GM12872 (cell line): ENCODE measurements around the gene KRT6C.

Experiments used
- TF ChIP-seq, protein P1 (sequence below): IDR thresholded peaks from 3 replicates; pipeline ENCODE4 v1.5.1; 2011; ENCODE audit warnings: low read depth, mild to moderate bottlenecking, low read length, moderate library complexity; ENCODE audit not compliant: insufficient read depth

The KRT6C gene

DNA sequence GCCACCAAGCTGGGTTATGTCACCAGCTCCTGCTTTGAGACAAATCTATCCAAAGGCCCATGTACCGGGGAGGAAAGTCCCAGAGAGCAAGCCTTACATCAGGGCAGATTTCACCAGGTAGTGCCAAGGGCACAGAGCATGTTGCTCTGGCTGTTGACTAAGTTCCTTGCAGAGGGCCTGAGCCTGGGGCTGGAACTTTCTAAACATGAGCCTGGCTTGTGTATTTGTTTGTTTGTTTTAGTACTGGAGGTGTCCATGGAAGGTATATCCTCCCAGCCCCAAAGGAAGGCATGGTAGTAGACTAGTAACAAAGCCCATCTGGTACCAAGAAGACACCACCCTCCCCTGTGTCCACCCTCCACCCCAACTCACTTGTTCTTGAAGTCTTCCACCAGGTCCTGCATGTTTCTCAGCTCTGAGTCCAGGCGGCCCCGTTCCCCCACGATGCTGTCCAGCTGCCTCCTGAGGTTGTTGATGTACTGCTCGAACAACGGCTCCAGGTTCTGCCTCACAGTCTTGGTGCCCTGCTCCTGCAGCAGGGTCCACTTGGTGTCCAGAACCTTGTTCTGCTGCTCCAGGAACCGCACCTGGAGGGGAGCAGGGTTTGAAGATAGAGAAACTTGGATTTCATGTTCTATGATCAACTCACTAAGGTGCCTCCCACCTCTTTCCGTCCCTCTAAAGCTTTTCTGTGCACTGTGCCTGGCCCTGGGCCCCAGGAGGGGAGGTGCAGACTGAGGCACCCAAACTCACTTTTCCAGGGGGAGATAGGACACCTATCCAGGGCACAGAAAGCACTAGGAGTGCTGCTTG lies 45.2 kb upstream of the KRT6C start:
- TF ChIP-seq, protein P1, sequence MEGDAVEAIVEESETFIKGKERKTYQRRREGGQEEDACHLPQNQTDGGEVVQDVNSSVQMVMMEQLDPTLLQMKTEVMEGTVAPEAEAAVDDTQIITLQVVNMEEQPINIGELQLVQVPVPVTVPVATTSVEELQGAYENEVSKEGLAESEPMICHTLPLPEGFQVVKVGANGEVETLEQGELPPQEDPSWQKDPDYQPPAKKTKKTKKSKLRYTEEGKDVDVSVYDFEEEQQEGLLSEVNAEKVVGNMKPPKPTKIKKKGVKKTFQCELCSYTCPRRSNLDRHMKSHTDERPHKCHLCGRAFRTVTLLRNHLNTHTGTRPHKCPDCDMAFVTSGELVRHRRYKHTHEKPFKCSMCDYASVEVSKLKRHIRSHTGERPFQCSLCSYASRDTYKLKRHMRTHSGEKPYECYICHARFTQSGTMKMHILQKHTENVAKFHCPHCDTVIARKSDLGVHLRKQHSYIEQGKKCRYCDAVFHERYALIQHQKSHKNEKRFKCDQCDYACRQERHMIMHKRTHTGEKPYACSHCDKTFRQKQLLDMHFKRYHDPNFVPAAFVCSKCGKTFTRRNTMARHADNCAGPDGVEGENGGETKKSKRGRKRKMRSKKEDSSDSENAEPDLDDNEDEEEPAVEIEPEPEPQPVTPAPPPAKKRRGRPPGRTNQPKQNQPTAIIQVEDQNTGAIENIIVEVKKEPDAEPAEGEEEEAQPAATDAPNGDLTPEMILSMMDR: no peak

DNA sequence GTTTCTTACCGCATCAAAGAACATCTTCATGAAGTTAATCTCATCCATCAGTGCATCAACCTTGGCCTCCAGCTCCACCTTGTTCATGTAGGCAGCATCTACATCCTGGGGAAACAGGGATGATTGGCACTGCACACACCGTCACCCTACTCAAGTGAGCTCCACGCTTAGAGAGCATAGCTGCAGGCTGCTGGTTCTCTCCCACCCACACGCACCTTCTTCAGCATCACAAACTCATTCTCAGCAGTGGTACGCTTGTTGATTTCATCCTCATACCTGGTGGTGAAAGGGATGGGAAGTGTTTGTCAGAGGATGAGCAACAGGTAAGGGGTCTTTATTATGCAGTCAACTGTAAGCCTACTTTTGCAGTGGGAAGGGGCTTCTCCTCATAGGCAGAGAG lies 44.3 kb upstream of the KRT6C start:
- TF ChIP-seq, protein P1: no peak

DNA sequence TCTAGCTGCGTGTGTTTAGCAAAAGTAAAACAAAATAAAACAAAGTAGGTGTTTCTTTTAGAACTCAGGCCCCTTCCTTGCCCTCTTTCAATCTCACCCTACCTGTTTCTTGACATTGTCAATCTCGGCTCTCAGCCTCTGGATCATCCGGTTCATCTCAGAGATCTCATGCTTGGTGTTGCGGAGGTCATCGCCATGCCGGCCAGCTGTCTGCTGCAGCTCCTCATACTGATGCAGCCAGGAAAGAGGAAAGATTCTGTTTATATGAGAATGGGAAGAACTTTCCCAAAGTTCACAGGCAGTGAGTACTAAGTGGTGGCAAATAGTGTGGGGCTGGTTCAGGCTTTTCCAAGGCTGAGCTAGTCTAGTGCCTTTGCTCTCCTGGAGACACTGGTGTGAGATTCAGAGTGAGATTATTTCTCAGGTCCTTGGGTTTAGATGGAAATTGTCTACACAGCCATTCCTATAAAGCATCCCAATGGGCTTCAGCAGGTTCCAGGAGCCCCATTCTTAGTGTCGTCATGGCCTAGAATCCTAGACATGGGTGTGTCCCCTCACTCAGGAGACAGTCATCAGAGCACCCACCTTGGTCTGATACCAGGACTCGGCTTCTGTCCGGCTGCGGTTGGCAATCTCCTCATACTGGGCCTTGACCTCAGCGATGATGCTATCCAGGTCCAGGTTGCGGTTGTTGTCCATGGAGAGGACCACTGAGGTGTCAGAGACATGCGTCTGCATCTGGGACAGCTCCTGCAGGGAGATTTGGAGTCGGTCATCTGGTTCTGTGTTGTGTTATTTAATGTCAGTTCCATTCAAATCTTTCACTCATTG lies 43.6 kb upstream of the KRT6C start:
- TF ChIP-seq, protein P1: no peak

DNA sequence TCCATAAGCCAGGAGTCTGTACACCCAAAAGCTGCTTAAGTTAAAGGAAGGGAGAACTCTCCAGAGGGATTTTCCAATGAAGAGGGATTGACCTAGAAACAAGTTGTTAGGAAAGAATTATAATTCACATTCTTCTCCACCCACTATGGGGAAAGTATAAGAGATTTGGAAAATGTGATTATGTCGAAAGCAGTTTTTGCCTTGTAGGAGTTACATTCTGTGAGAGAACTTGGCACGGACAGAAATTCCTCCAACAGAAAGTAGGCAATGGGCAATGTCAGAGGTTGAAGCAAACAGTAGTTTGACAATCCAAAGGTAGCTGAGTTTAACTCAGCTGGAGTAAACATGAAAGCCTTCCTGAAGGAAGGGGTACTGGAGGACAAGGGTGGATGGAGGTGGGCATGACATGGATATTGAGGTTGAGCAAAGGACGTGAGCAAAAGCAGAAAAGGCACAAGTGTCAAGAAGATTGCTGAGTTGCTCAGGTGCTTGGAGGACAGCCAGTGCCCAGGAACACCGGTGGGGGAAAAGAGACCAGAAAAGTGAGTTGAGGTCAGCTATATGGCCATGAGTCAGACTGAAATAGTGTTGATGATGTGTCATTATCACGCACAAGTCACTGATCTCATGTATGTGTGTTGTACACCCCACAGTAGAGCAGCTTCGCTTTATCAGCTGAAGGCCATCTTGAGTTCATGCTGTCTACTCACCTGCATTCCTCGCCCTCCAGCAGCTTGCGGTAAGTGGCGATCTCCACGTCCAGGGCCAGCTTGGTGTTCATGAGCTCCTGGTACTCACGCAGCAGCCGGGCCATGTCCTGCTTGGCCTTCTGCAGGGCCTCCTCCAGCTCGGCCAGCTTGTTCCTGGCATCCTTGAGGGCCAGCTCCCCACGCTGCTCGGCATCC lies 42.6 kb upstream of the KRT6C start:
- TF ChIP-seq, protein P1: no peak

DNA sequence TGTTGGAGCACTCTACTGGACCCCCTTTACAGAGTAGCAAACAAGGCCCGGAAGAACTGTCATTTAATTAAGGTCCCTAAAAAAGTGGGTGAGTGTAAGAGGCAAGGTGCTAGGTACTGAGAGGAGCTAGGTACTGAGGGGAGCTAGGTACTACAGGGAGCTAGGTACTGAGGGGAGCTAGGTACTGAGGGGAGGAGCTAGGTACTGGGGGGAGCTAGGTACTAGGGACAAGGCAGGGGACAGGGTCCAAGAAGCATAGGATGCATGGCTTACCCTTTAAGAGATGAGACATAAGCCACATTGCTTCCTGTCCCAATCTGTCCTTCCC lies 41.7 kb upstream of the KRT6C start:
- TF ChIP-seq, protein P1: no peak

DNA sequence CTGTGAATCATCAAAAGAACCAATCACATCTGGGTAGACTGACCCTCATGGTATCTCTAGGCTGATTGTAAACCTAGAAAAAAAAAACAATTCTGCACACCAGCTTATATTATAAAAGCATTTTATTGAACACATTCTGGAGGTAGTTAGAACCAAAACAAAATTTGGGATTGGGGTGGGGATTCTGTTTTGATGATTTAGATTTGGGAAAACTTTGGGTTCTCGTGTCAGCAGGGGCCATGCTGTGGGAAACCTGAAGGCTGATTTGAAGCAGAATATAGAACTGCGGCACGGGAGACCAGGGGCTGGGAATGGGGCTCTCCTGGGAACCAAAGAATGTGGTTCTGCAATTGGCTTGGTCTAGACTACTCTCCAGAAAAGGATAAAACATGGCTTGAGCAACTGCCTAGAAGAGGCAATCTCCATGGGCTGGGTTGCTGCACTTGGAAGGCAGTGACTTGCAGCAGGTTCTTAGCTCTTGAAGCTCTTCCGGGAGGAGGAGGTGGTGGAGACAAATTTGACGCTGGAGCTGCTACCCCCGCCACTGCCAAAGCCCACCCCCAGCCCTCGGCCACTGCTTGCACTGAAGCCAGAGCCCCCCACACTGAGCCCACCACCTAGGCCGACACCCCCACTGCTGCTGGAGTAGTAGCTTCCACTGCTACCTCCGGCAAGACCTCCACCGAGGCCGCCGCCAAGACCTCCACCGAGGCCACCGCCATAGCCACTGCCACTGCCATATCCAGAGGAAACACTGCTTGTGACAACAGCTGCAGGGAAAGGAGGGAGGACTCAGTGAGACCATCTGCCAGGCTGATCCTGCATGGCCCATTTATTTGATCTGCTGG lies 41.1 kb upstream of the KRT6C start:
- TF ChIP-seq, protein P1: no peak
